CD4-positive, alpha-beta T cell (primary cell): ENCODE results near the gene KRAS. TPM values are rescaled to one million over a fixed set of nuclear protein-coding genes. Genes with fewer than 3 reads are reported as not detected.

ENCODE experiments used
- ATAC-seq: fragments of 200-7000 bp; cut with Tn5 transposase; one replicate; pipeline ENCODE4 v1.10.0; 2022; ENCODE audit warnings: mild to moderate bottlenecking; ENCODE audit not compliant: poor library complexity
- CTCF ChIA-PET: fragments of 350-600 bp; sonication (Branson Sonifier 250); formaldehyde crosslinking; loops from one replicate; lab custom pipeline; 2021; ENCODE audit warnings: antibody characterized with exemption, inconsistent platforms; lab: Charles Lee
- POLR2A ChIA-PET: fragments of 350-600 bp; sonication (Branson Sonifier 250); formaldehyde crosslinking; loops from one replicate; lab custom pipeline; 2021; ENCODE audit warnings: antibody characterized with exemption, inconsistent platforms; lab: Charles Lee
- DNase-seq, 14 experiments: peaks; one replicate each; pipeline ENCODE4 v3.0.0-alpha.2; 2013 to 2020; ENCODE audit warnings: mixed read lengths in 2 of 14
- H3K27ac ChIP-seq, 2 donors: one replicate each; pipeline versions ENCODE4 v1.5.1 to v1.7.0; 2013; ENCODE audit warnings: low read length in 2 of 2, low read depth in 1 of 2, mild to moderate bottlenecking in 1 of 2
- H3K27me3 ChIP-seq, 2 experiments: 1 replicate in 1 of 2; 2 replicates in 1 of 2; pipeline versions ENCODE4 v1.6.1 to v1.7.0; 2013; ENCODE audit warnings: low read length in 2 of 2, control low read depth in 1 of 2, mild to moderate bottlenecking in 1 of 2, moderate library complexity in 1 of 2; ENCODE audit not compliant: insufficient read depth in 2 of 2, control insufficient read depth in 1 of 2
- H3K36me3 ChIP-seq: one replicate; pipeline ENCODE4 v1.6.1; 2013; ENCODE audit warnings: low read length, control low read depth; ENCODE audit not compliant: insufficient read depth
- H3K4me1 ChIP-seq: one replicate; pipeline ENCODE4 v1.6.1; 2013; ENCODE audit warnings: low read length, control low read depth; ENCODE audit not compliant: insufficient read depth
- H3K4me3 ChIP-seq: one replicate; pipeline ENCODE4 v1.5.1; 2013; ENCODE audit warnings: mild to moderate bottlenecking, low read length, moderate library complexity
- H3K9me3 ChIP-seq, 2 experiments: 1 replicate in 1 of 2; 2 replicates in 1 of 2; pipeline versions ENCODE4 v1.6.1 to v1.7.0; 2013; ENCODE audit warnings: low read length in 2 of 2, mild to moderate bottlenecking in 2 of 2, control low read depth in 1 of 2, moderate library complexity in 1 of 2; ENCODE audit not compliant: control insufficient read depth in 1 of 2, insufficient read depth in 1 of 2
- H3K27ac Mint-ChIP-seq: one replicate; pipeline ENCODE4 v1.8.0; 2020; ENCODE audit warnings: mixed read lengths
- H3K27me3 Mint-ChIP-seq: one replicate; pipeline ENCODE4 v1.8.0; 2021; ENCODE audit warnings: mixed read lengths
- H3K36me3 Mint-ChIP-seq: one replicate; pipeline ENCODE4 v1.8.0; 2021; ENCODE audit warnings: low read depth, mixed read lengths
- H3K4me1 Mint-ChIP-seq: one replicate; pipeline ENCODE4 v1.8.0; 2021; ENCODE audit warnings: low read depth, mixed read lengths
- H3K4me3 Mint-ChIP-seq: one replicate; pipeline ENCODE4 v1.8.0; 2020; ENCODE audit warnings: mild to moderate bottlenecking, mixed read lengths
- H3K9me3 Mint-ChIP-seq: one replicate; pipeline ENCODE4 v1.8.0; 2020; ENCODE audit warnings: mixed read lengths
- intact Hi-C, 2 experiments: fragments of 100-400 bp; cut with DNase I in 1 of 2; cut with micrococcal nuclease in 1 of 2; formaldehyde crosslinking; loops; one replicate each; pipeline versions ENCODE4 v1.15.1 to v1.9.0; 2023 to 2025; cut with DNase I, micrococcal nuclease
- total RNA-seq, 174 experiments: library from RNA in 2 of 174; stranded (reverse) in 2 of 174; gene quantifications; one replicate each; pipeline ENCODE4 v1.2.3 and lab custom pipeline; 2021 to 2026
- TF ChIP-seq, protein P1 (sequence below): fragments of 200-600 bp; IDR thresholded peaks from one replicate; pipeline ENCODE4 v1.8.0; 2022; ENCODE audit warnings: antibody characterized with exemption, mild to moderate bottlenecking

KRAS gene
- total RNA-seq, 2 experiments from 2014 or later = 45.0 to 48.7 TPM

GRCh38 chr12:25254271-25254880 lies 3.6 kb upstream of the KRAS start:
- intact Hi-C loops = loop anchor here in 1 of 2 experiments (5.0 kb wide), 2 partner anchors 43 to 202 kb away; a partner anchor contains a TSS
- Histone ChIP-seq H3K9me3 (no peaks in the 10 kb centered on the region), H3K4me1 (peaks cover 13% of the 10 kb centered on the region), H3K27ac (no peak overlapping the region), H3K36me3 (no peaks in the 10 kb centered on the region), H3K4me3 (no peak overlapping the region), H3K27me3 (no peaks in the 10 kb centered on the region)
- Mint-ChIP-seq H3K27me3 (no peaks in the 10 kb centered on the region), H3K9me3 (no peaks in the 10 kb centered on the region), H3K4me1 (peaks cover 34% of the 10 kb centered on the region), H3K36me3 (peaks cover 14% of the 10 kb centered on the region), H3K4me3 (no peak overlapping the region), H3K27ac (peak overlapping the region; percentile 2)
- DNase-seq = no peak
- TF ChIP-seq, protein P1, sequence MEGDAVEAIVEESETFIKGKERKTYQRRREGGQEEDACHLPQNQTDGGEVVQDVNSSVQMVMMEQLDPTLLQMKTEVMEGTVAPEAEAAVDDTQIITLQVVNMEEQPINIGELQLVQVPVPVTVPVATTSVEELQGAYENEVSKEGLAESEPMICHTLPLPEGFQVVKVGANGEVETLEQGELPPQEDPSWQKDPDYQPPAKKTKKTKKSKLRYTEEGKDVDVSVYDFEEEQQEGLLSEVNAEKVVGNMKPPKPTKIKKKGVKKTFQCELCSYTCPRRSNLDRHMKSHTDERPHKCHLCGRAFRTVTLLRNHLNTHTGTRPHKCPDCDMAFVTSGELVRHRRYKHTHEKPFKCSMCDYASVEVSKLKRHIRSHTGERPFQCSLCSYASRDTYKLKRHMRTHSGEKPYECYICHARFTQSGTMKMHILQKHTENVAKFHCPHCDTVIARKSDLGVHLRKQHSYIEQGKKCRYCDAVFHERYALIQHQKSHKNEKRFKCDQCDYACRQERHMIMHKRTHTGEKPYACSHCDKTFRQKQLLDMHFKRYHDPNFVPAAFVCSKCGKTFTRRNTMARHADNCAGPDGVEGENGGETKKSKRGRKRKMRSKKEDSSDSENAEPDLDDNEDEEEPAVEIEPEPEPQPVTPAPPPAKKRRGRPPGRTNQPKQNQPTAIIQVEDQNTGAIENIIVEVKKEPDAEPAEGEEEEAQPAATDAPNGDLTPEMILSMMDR = no peak
- ChIA-PET POLR2A (interaction anchor here (1.0 kb wide), 1 partner anchor 128 kb away, joined by 3 read pairs; no protein-coding TSS in a partner anchor), CTCF (interaction anchor here (1.0 kb wide), 1 partner anchor 13 kb away, joined by 3 read pairs; no protein-coding TSS in a partner anchor)
- ATAC-seq = no peak

GRCh38 chr12:25253371-25254068 lies 2.8 kb upstream of the KRAS start:
- Histone ChIP-seq H3K4me3 (no peak overlapping the region), H3K4me1 (peaks cover 22% of the 10 kb centered on the region), H3K9me3 (no peaks in the 10 kb centered on the region), H3K27ac (no peak overlapping the region), H3K27me3 (no peaks in the 10 kb centered on the region), H3K36me3 (no peaks in the 10 kb centered on the region)
- Mint-ChIP-seq H3K36me3 (peaks cover 14% of the 10 kb centered on the region), H3K27ac (peak overlapping the region; percentile 85), H3K4me1 (peaks cover 37% of the 10 kb centered on the region), H3K9me3 (no peaks in the 10 kb centered on the region), H3K27me3 (no peaks in the 10 kb centered on the region), H3K4me3 (peak overlapping the region; percentile 87)
- intact Hi-C loops = loop anchor here in 1 of 2 experiments (5.0 kb wide), 2 partner anchors 44 to 201 kb away; a partner anchor contains a TSS
- TF ChIP-seq, protein P1 = no peak
- ATAC-seq = no peak
- DNase-seq = peak in 1 of 14 experiments; percentile 17
- POLR2A ChIA-PET = interaction anchor here (1.7 kb wide), 1 partner anchor 124 kb away, joined by 4 read pairs; no protein-coding TSS in a partner anchor
- CTCF ChIA-PET = no interaction called here

GRCh38 chr12:25252946-25253345 lies 2.2 kb upstream of the KRAS start:
- POLR2A ChIA-PET = interaction anchor here (0.6 to 1.7 kb wide), 2 partner anchors 22 to 124 kb away, joined by 3 to 4 read pairs; no protein-coding TSS in a partner anchor
- Histone ChIP-seq H3K4me3 (no peak overlapping the region), H3K27ac (no peak overlapping the region), H3K9me3 (no peaks in the 10 kb centered on the region), H3K4me1 (peaks cover 27% of the 10 kb centered on the region), H3K27me3 (no peaks in the 10 kb centered on the region), H3K36me3 (no peaks in the 10 kb centered on the region)
- peaks cover 14% of the 10 kb centered on the region for H3K36me3 Mint-ChIP-seq
- peak overlapping the region; percentile 85 for H3K27ac Mint-ChIP-seq
- DNase-seq (no peak), ATAC-seq (no peak)
- peaks cover 42% of the 10 kb centered on the region for H3K4me1 Mint-ChIP-seq
- TF ChIP-seq, protein P1 = no peak
- H3K9me3 Mint-ChIP-seq = no peaks in the 10 kb centered on the region
- CTCF ChIA-PET = no interaction called here
- H3K27me3 Mint-ChIP-seq = no peaks in the 10 kb centered on the region
- intact Hi-C loops = loop anchor here in 1 of 2 experiments (5.0 kb wide), 2 partner anchors 44 to 201 kb away; a partner anchor contains a TSS
- peak overlapping the region; percentile 87 for H3K4me3 Mint-ChIP-seq
